ENCODE data around the gene ARL16.

DNA sequence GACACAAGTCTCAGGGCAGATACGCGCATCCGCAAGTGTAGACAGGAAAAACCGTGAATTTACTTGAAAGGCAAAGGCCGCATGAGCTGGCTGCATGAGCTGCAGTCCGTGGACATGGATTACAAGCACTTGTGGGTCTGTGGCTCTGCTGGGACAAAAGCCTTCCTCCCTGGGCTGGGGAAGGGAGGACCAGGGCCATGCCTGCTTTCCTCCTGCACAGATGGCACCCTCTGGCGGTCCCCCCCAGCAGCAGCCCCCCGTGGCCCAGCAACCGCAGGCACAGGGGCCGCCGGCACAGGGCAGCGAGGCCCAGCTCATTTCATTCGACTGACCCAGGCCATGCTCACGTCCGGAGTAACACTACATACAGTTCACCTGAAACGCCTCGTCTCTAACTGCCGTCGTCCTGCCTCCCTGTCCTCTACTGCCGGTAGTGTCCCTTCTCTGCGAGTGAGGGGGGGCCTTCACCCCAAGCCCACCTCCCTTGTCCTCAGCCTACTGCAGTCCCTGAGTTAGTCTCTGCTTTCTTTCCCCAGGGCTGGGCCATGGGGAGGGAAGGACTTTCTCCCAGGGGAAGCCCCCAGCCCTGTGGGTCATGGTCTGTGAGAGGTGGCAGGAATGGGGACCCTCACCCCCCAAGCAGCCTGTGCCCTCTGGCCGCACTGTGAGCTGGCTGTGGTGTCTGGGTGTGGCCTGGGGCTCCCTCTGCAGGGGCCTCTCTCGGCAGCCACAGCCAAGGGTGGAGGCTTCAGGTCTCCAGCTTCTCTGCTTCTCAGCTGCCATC, 17.9 kb upstream of the ARL16 start:
- TF ChIP-seq EP300 (IDR thresholded peaks at IDR 0.05) (no peak), POLR2A (IDR thresholded peaks at IDR 0.05; ENCODE audit: low read length) (no peak), RFX5 (IDR thresholded peaks at IDR 0.05) (no peak), MAZ (IDR thresholded peaks at IDR 0.05; ENCODE audit: borderline replicate concordance, low read depth, low read length) (no peak), MAFK (IDR thresholded peaks at IDR 0.05; ENCODE audit: partially characterized antibody) (no peak), BHLHE40 (IDR thresholded peaks at IDR 0.05; ENCODE audit: low read depth, low read length) (no peak), ZC3H11A (IDR thresholded peaks at IDR 0.05) (no peak), CEBPB (IDR thresholded peaks at IDR 0.05) (no peak)
- TF ChIP-seq, protein P1, sequence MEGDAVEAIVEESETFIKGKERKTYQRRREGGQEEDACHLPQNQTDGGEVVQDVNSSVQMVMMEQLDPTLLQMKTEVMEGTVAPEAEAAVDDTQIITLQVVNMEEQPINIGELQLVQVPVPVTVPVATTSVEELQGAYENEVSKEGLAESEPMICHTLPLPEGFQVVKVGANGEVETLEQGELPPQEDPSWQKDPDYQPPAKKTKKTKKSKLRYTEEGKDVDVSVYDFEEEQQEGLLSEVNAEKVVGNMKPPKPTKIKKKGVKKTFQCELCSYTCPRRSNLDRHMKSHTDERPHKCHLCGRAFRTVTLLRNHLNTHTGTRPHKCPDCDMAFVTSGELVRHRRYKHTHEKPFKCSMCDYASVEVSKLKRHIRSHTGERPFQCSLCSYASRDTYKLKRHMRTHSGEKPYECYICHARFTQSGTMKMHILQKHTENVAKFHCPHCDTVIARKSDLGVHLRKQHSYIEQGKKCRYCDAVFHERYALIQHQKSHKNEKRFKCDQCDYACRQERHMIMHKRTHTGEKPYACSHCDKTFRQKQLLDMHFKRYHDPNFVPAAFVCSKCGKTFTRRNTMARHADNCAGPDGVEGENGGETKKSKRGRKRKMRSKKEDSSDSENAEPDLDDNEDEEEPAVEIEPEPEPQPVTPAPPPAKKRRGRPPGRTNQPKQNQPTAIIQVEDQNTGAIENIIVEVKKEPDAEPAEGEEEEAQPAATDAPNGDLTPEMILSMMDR (IDR thresholded peaks at IDR 0.05), result no peak; the same call in 1 of the 3 replicates
- TF ChIP-seq, protein P2, sequence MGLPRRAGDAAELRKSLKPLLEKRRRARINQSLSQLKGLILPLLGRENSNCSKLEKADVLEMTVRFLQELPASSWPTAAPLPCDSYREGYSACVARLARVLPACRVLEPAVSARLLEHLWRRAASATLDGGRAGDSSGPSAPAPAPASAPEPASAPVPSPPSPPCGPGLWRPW (IDR thresholded peaks at IDR 0.05), result no peak
